NCI-H1048 (cell line): ENCODE results near the gene RABGEF1.
"Not testable (repeated sequence)": the region's sequence is repeated elsewhere in the genome, so short reads cannot be mapped to it uniquely, and the experiment has no call there.

Experiments used
- DNase-seq: peaks from one replicate; lab custom pipeline; 2025; lab: John Stamatoyannopoulos, UW

Gene RABGEF1

GRCh38 chr7:66815186-66815875, 74.8 kb downstream of the RABGEF1 start:
- DNase-seq: not testable (repeated sequence)

GRCh38 chr7:66815951-66816350, 75.4 kb downstream of the RABGEF1 start:
- no peak for DNase-seq

DNA sequence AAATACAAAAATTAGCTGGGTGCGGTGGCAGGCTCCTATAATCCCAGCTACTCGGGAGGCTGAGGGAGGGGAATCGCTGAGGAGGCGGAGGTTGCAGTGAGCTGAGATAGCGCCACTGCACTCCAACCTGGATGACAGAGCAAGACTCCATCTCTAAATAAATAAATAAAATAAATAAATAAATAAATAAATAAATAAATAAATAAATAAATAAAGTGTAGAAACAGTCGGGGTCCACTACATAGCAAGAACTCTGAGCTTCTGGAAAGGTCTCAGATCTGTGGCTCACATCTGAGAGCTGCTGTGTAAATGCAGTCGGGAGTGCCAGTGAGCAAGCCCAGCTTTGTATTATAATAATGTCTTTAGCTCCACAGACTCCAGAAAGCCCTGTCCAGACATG, 76.1 kb downstream of the RABGEF1 start:
- not testable (repeated sequence) for DNase-seq

DNA sequence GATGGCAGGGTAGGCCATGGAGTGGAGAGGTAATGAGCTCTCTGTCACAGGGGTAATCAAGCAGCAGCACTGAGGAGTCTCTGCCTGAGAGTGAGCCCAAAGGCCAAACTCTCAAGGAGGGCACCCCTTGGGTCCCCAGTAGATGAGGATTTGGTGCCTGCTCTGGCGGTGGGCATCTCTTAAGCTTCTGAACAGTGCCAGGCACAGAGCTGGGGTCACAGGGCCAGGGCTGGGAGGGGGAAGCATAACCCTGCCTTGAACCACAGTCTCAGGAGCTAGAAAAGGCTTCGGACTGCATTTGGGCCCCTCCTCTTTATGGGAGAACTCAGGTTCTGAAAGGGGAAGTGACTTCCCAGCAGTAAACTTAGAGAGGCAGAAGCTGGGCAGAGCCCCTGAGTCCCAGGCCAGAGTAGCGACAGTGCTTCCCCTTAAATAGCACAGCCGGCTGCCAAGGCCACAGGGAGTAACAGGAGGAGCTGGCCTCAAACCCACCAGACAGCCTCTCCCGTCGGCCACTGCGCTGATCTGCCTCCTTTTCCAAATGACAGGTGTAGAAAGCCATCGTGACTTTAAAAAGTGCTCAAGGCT, 76.8 kb downstream of the RABGEF1 start:
- DNase-seq: not testable (repeated sequence)

DNA sequence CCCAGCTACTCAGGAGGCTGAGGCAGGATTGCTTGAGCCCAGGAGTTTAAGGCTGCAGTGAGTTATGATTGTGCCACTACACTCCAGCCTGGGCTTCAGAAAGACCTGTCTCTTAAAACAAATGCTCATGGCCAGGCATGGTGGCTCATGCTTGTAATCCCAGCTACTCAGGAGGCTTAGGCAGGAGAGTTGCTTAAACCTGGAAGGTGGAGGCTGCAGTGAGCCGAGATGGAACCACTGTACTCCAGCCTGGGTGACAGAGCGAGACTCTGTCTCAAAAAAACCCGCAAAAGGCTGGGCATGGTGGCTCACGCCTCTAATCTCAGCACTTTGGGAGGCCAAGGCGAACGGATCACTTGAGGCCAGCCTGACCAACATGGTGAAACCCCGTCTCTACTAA, 77.4 kb downstream of the RABGEF1 start:
- DNase-seq: not testable (repeated sequence)

GRCh38 chr7:66824041-66824440, 83.5 kb downstream of the RABGEF1 start:
- no peak for DNase-seq

DNA sequence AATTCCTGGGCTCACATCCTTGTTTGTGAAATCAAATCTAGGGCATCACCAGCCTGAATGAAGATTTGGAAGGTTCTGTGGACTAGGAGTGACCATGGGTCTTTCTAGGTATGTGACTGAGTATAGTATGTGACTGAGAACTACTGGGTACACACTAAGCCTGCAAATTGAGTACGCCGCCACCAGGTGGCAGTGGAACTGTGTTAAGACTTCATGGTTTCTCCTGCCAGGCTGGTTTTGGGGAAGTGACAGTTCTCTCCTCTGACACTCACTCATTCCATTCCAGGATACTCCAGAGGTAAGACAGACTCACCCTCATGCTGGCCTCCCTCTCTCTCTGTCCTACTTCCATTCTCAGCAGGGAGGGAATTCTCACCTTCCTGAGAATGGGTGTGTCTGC, 85.0 kb downstream of the RABGEF1 start:
- DNase-seq: not testable (repeated sequence)

DNA sequence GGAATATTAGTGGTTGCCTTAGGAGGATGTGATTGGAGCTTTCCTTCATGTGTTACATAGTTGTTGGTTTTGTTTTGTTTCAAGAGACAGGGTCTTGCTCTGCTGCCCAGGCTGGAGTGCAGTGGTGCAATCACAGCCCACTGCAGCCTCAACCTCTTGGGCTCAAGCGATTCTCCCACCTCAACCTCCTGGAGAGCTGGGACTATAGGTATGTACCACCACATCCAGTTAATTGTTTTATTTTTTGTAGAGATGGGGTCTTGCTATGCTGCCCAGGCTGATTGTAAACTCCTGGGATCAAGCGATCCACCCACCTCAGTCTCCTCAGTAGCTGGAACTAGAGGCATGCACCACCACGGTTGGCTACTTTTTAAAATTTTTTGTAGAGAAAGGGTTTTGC, 86.1 kb downstream of the RABGEF1 start:
- no peak for DNase-seq

GRCh38 chr7:66830976-66831375, 90.4 kb downstream of the RABGEF1 start:
- DNase-seq: not testable (repeated sequence)

GRCh38 chr7:66832531-66833351, 92.2 kb downstream of the RABGEF1 start:
- DNase-seq: no peak

DNA sequence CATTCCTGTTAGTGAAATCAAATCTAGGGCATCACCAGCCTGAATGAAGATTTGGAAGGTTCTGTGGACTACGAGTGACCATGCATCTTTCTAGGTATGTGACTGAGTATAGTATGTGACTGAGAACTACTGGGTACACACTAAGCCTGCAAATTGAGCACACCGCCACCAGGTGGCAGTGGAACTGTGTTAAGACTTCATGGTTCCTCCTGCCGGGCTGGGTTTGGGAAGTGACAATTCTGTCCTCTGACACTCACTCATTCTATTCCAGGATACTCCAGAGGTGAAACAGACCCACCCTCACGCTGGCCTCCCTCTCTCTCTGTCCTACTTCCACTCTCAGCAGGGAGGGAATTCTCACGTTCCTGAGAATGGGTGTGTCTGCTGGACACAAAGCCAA, 96.5 kb downstream of the RABGEF1 start:
- DNase-seq: no peak

DNA sequence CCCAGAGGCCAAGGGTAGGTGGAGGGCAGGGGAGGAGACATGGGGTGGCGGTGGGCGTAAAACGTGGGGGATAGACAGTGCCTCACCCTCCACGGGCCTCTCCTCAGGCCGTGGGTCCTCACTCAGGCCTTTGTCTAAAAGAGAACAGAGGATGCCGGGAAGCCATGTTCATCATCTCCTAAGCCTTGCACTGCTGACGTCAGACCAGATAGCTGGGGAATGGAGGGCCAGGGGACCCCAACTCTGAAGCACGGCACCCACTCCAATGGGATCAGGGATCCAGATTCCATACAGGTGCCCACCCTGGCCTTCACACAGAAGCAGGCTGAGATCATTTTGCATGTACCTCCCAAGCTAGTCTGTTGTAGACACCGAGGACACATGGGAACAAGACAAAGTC, 97.1 kb downstream of the RABGEF1 start:
- no peak for DNase-seq

- DNase-seq: no peak
These were observed 99.3 kb downstream of the RABGEF1 start for GRCh38 chr7:66839814-66840213.

- DNase-seq: no peak
These were observed 99.8 kb downstream of the RABGEF1 start for GRCh38 chr7:66840316-66840715.

DNA sequence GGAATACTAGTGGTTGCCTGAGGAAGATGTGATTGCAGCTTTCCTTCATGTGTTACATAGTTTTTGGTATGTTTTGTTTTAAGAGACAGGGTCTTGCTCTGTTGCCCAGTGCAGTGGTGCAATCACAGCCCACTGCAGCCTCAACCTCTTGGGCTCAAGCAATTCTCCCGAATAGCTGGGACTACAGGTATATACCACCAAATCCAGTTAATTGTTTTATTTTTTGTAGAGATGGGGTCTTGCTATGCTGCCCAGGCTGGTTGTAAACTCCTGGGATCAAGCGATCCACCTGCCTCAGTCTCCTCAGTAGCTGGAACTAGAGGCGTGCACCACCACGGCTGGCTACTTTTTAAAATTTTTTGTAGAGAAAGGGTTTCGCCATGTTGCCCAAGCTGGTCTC, 101.4 kb downstream of the RABGEF1 start:
- no peak for DNase-seq

- DNase-seq: not testable (repeated sequence)
These were observed 103.0 kb downstream of the RABGEF1 start for GRCh38 chr7:66843492-66843891.

GRCh38 chr7:66844552-66845378, 104.2 kb downstream of the RABGEF1 start:
- DNase-seq: peak; percentile 89

DNA sequence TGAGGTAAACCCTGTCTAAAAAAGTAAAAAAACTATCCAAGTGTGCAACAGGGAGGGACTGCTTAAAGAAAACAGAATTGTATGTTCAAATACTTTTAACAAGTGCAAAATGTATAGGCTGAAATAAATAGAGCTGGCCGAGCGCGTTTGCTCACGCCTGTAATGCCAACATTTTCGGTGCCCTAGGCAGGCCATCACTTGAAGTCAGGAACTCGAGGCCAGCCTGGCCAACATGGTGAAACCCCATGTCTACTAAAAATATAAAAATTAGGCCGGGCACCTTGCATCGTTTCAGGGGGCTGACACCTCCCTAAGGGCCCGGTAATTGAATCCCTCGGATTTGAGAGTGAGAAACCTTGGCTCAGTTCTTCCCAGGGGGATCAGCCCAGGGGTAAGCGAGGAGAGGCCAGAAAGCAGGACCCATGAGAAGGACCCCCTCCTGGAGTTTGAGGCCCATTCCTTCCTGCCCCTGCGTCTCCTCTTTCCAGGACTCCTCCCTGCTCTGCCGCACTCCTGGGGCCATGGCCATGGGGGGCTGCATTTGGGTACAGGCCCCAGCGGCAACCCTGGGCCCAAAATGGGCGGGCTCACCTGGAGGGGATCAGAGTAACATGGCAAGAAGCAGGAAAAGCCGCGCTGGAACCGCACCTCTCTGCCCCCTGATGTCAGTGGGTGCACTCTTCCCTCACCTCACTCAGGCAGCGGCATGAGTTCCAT, 105.0 kb downstream of the RABGEF1 start:
- no peak for DNase-seq

DNA sequence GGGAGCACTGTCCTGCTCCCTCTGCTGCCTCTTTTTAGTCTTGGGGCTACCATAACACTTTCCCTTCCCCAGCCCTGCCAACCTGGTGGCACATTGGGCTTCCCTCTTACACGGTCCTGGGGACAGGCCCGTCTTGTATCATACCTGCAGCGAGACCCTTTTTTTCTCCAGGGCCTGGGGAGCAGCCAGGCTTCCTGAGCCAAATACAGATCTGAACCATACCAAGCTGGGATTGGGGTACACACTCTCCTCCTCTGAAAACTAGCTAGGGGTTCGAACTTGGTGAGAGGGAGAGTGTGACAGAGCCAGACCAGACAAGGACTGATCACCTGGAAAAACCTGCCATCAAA, 105.5 kb downstream of the RABGEF1 start:
- not testable (repeated sequence) for DNase-seq

DNA sequence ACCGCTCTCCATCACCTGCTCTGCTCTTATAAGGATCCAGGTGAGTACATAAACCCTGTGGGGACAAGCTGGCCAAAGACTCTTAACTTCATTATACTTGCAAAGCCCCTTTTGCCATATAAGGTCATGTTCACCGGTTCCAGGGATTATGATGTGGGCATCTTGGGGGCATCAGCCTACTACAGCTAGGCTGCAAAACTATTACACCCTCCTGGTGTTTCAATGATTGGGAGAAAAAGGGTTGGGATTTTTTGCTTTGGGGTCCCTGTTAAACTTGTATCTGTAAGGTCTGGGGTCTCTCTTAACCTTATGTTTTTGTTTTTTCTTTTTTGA, 107.0 kb downstream of the RABGEF1 start:
- not testable (repeated sequence) for DNase-seq

DNA sequence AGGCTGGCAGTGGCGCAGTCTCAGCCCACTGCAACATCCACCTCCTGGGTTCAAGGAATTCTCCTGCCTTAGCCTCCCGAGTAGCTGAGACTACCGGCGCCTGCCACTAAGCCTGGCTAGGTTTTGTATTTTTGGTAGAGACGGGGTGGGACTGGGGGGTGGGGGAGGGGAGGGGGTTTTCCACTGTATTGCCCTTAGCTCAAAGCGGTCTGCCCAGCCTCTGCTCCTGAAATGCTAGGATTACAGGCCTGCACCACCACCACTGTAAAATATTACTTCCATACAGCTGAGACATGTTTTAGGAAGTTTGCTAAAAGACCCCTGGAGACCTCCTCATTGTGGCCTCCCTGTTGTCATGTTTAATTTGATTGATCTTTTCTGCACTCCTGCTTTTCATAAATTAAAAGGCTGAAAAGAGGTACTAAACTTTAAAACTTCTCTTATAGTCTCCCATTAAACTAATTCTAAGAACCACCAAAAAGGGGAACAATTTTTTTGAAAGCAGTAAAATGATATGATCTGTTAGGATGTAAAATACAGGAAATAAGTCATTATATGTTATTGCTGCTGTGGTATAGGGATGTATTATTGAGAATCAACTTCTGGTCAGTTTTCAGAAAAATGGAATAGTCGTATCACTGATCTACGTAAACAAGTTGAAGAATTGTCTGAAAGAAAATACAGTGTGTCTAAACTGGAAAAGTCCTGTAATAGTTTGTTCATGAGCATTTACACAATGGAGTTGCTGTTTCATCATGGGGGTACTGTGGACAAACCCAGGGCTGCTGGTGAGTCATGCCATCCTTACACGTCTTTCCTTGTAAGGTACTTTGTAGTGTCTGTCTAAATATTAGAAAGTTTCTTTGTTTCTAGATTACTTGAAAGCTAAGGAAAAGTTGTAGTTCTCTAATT, 107.6 kb downstream of the RABGEF1 start:
- DNase-seq: no peak
